ENCODE results near the gene SYCE1L.
A peak's percentile ranks its signal among the peaks of the same experiment; 100 is the strongest.

Gene SYCE1L

DNA sequence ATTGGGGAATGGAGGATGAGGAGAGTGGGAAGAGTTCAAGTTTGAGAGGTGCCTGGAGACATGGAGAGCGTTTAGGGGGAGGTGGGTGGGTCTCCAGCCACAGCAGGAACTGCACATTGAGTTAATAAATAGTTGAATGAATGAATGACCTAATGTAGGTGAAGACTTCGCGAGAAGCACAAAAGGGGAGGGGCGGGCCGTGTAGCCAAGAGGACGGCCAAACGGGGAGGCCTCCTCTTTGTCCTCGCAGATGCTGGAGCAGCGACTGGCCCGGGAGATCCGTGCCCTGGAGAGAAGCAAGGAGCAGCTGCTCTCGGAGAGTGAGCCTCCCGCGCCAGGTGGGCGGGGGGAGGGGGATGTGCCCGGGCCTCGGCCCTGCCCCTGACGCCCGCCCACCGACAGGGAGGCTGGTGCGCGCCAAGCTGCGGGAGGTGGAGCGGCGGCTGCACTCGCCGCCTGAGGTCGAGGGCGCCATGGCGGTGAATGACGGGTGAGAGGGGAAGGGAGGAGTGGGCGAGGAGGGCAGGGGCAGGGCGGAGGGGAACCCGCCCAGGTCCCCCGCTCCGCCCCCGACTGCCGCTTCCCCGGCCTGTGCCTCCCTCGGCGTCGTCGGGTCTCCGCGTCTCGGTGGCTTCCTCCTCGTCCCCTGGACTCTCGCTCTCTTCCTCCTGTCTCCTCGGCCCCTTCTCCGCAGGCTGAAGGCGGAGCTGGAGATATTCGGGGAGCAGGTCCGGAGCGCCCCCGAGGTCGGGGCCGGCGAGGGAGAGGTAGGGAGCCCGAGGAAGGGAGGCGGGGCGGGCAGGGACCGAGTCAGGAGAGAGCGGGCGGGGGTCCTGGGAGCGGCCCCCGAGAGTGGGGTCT lies 12.9 kb downstream of the SYCE1L start:
- H3K36me3 ChIP-seq (ENCODE audit: control insufficient read depth, low read length): no peaks in the 10 kb centered on the region; the same call in 1 of the 2 replicates
- no peaks in the 10 kb centered on the region for H3K27me3 ChIP-seq (ENCODE audit: control insufficient read depth, low read length)
- H3K4me3 ChIP-seq (ENCODE audit: low read length): peak overlapping the region; percentile 97
- H3K4me1 ChIP-seq (ENCODE audit: control insufficient read depth, low read length): peaks cover 14% of the 10 kb centered on the region
- H3K79me2 ChIP-seq (ENCODE audit: control insufficient read depth, low read length): peaks cover 8% of the 10 kb centered on the region
- H3F3A ChIP-seq (ENCODE audit: control insufficient read depth, insufficient read depth): no peaks in the 10 kb centered on the region
- TF ChIP-seq EZH2phosphoT487 (IDR thresholded peaks at IDR 0.05; ENCODE audit: borderline replicate concordance, low read length): no peak
- TF ChIP-seq, protein P1, sequence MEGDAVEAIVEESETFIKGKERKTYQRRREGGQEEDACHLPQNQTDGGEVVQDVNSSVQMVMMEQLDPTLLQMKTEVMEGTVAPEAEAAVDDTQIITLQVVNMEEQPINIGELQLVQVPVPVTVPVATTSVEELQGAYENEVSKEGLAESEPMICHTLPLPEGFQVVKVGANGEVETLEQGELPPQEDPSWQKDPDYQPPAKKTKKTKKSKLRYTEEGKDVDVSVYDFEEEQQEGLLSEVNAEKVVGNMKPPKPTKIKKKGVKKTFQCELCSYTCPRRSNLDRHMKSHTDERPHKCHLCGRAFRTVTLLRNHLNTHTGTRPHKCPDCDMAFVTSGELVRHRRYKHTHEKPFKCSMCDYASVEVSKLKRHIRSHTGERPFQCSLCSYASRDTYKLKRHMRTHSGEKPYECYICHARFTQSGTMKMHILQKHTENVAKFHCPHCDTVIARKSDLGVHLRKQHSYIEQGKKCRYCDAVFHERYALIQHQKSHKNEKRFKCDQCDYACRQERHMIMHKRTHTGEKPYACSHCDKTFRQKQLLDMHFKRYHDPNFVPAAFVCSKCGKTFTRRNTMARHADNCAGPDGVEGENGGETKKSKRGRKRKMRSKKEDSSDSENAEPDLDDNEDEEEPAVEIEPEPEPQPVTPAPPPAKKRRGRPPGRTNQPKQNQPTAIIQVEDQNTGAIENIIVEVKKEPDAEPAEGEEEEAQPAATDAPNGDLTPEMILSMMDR (IDR thresholded peaks at IDR 0.05; ENCODE audit: low read depth, low read length, poor library complexity, severe bottlenecking): no peak
- H3K27ac ChIP-seq (ENCODE audit: low read depth, low read length): peak overlapping the region; percentile 70
- H3K9me2 ChIP-seq (replicated peaks; ENCODE audit: control insufficient read depth, low read length): no peaks in the 10 kb centered on the region; the same call in 1 of the 2 replicates
- H3K9me3 ChIP-seq (ENCODE audit: control insufficient read depth, insufficient read depth, low read length): no peaks in the 10 kb centered on the region
- H3K4me2 ChIP-seq (ENCODE audit: low read length): peak overlapping the region; percentile 94
- H4K20me1 ChIP-seq (ENCODE audit: control insufficient read depth, insufficient read depth, low read depth, low read length): no peaks in the 10 kb centered on the region

DNA sequence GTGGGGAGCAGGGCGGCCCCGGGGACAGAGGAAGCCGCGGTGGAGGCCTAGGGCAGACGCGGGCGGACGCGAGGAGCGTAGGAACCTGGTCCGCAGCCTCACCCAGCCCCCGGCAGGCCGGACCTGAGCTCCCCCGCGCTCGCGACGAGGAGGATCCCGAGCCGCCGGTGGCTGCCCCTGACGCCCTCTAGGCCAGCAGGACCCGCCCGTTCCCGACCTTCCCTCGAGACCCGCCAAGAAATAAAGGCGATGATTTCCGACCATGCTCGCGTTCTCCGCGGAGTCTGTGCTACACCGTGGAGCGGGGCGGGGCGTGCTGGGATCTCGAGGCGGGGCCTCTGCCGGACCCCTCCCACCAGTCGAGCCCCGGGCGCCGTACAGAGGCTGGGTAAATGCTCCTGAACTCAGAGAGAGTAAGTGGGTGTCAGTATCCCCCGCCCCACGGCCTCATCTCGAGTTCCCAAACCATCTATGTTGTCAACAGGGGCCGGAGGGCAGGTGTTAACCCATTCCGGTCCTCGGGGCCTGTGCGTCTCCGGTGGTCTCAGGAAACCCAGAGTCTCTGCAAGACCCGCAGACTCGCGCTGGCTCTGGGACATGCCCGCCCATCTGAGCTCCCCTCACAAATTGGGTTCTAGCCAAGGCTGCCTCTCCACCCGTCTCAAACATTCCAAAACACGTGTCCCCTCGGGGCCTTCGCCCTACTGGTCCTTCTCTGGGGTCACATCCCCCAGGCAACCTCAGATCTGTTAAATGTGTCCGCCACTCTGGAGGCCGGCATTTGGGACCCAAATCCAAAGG lies 13.7 kb downstream of the SYCE1L start:
- H3K9me2 ChIP-seq (replicated peaks; ENCODE audit: control insufficient read depth, low read length): no peaks in the 10 kb centered on the region; the same call in 1 of the 2 replicates
- peak overlapping the region; percentile 70 for H3K27ac ChIP-seq (ENCODE audit: low read depth, low read length)

DNA sequence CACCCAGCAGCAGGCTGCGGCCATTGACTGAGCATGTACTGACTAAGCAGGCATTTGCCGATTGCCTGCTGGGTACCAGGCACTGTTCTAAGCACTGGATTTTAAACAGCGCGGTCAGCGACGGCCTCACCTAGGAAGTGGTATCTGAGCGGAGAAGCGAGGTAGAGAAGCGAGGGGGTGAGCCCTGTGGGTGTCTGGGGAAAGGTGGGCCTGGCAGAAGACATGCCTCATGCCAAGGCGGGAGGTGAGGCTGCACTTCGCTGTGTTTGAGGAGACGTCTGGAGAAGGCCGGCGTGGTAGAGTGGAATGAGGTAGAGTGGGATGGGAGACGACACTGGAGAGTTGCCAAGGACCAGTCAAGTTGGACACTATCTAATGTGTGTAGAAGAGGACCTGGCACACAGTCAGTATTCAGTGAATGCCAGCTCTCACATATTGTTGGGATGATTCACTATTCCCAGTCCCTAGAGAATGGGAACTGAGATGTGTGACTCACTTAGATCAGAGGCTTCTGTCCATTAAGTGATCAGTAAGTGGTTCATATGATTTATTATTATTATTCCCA lies 14.4 kb downstream of the SYCE1L start:
- no peaks in the 10 kb centered on the region; the same call in 1 of the 2 replicates for H3K9me2 ChIP-seq (replicated peaks; ENCODE audit: control insufficient read depth, low read length)
- H3K4me3 ChIP-seq (ENCODE audit: low read length): peak overlapping the region; percentile 97
- peak overlapping the region; percentile 94; the same call in 1 of the 2 replicates for H3K4me2 ChIP-seq (ENCODE audit: low read length)
- H3K36me3 ChIP-seq (ENCODE audit: control insufficient read depth, low read length): no peaks in the 10 kb centered on the region; the same call in 1 of the 2 replicates
- no peaks in the 10 kb centered on the region for H3K27me3 ChIP-seq (ENCODE audit: control insufficient read depth, low read length)
- TF ChIP-seq, protein P1 (IDR thresholded peaks at IDR 0.05; ENCODE audit: low read depth, low read length, poor library complexity, severe bottlenecking): no peak
- TF ChIP-seq EZH2phosphoT487 (IDR thresholded peaks at IDR 0.05; ENCODE audit: borderline replicate concordance, low read length): no peak
- H3K9me3 ChIP-seq (ENCODE audit: control insufficient read depth, insufficient read depth, low read length): no peaks in the 10 kb centered on the region
- no peaks in the 10 kb centered on the region for H3F3A ChIP-seq (ENCODE audit: control insufficient read depth, insufficient read depth)
- H3K27ac ChIP-seq (ENCODE audit: low read depth, low read length): no peak overlapping the region
- no peaks in the 10 kb centered on the region for H4K20me1 ChIP-seq (ENCODE audit: control insufficient read depth, insufficient read depth, low read depth, low read length)
- H3K79me2 ChIP-seq (ENCODE audit: control insufficient read depth, low read length): peaks cover 8% of the 10 kb centered on the region
- peaks cover 14% of the 10 kb centered on the region for H3K4me1 ChIP-seq (ENCODE audit: control insufficient read depth, low read length)

More for the DNA sequence above, 13.7 kb downstream of the SYCE1L start:
- Histone ChIP-seq H3K4me1 (ENCODE audit: control insufficient read depth, low read length) (peaks cover 14% of the 10 kb centered on the region), H3K4me2 (ENCODE audit: low read length) (peak overlapping the region; percentile 94), H3K36me3 (ENCODE audit: control insufficient read depth, low read length) (no peaks in the 10 kb centered on the region; the same call in 1 of the 2 replicates), H3K9me3 (ENCODE audit: control insufficient read depth, insufficient read depth, low read length) (no peaks in the 10 kb centered on the region), H3K4me3 (ENCODE audit: low read length) (peak overlapping the region; percentile 97), H3K27me3 (ENCODE audit: control insufficient read depth, low read length) (no peaks in the 10 kb centered on the region), H3K79me2 (ENCODE audit: control insufficient read depth, low read length) (peaks cover 8% of the 10 kb centered on the region), H3F3A (ENCODE audit: control insufficient read depth, insufficient read depth) (no peaks in the 10 kb centered on the region), H4K20me1 (ENCODE audit: control insufficient read depth, insufficient read depth, low read depth, low read length) (no peaks in the 10 kb centered on the region)
- TF ChIP-seq, protein P1 (IDR thresholded peaks at IDR 0.05; ENCODE audit: low read depth, low read length, poor library complexity, severe bottlenecking): no peak
- no peak for TF ChIP-seq EZH2phosphoT487 (IDR thresholded peaks at IDR 0.05; ENCODE audit: borderline replicate concordance, low read length)
